BLaER1 (cell line): Measurements from ENCODE around the gene NTRK2.

Experiments
- H3K27ac ChIP-seq: shearing (Covaris generic); formaldehyde crosslinking; 2 replicates; pipeline ENCODE4 v1.8.1; 2022
- H3K27me3 ChIP-seq: shearing (Covaris generic); formaldehyde crosslinking; 2 replicates; pipeline ENCODE4 v1.8.1; 2022
- H3K36me3 ChIP-seq: shearing (Covaris generic); formaldehyde crosslinking; 2 replicates; pipeline ENCODE4 v1.8.1; 2022
- H3K4me1 ChIP-seq: shearing (Covaris generic); formaldehyde crosslinking; 2 replicates; pipeline ENCODE4 v1.8.1; 2022
- H3K4me2 ChIP-seq: shearing (Covaris generic); formaldehyde crosslinking; 2 replicates; pipeline ENCODE4 v1.8.1; 2022
- H3K4me3 ChIP-seq: shearing (Covaris generic); formaldehyde crosslinking; 2 replicates; pipeline ENCODE4 v1.8.1; 2022
- H3K9ac ChIP-seq: shearing (Covaris generic); formaldehyde crosslinking; 2 replicates; pipeline ENCODE4 v1.8.1; 2022
- H3K9me3 ChIP-seq: shearing (Covaris generic); formaldehyde crosslinking; 2 replicates; pipeline ENCODE4 v1.8.1; 2022
- H4K20me1 ChIP-seq: shearing (Covaris generic); formaldehyde crosslinking; 2 replicates; pipeline ENCODE4 v1.8.1; 2022
- Cebpa-rat ChIP-seq: shearing (Covaris generic); IDR thresholded peaks from 2 replicates; pipeline ENCODE4 v1.8.1; 2022

Gene NTRK2

GRCh38 chr9:84850830-84851392 is 181.4 kb downstream of the NTRK2 start:
- no peaks in the 10 kb centered on the region for H3K4me1 ChIP-seq
- no peaks in the 10 kb centered on the region for H3K27me3 ChIP-seq
- no peaks in the 10 kb centered on the region for H4K20me1 ChIP-seq
- peak; percentile 70; the same call in 1 of the 2 replicates for TF ChIP-seq Cebpa-rat
- no peaks in the 10 kb centered on the region for H3K36me3 ChIP-seq
- H3K9me3 ChIP-seq, result no peaks in the 10 kb centered on the region
- no peak overlapping the region for H3K9ac ChIP-seq
- no peak overlapping the region for H3K4me3 ChIP-seq
- no peak overlapping the region for H3K4me2 ChIP-seq
- H3K27ac ChIP-seq, result no peak overlapping the region

GRCh38 chr9:84851935-84852585 is 182.5 kb downstream of the NTRK2 start:
- Histone ChIP-seq H4K20me1 (no peaks in the 10 kb centered on the region), H3K27ac (no peak overlapping the region), H3K36me3 (no peaks in the 10 kb centered on the region), H3K9ac (no peak overlapping the region), H3K4me1 (no peaks in the 10 kb centered on the region), H3K4me3 (no peak overlapping the region), H3K9me3 (no peaks in the 10 kb centered on the region), H3K4me2 (no peak overlapping the region), H3K27me3 (no peaks in the 10 kb centered on the region)
- no peak for TF ChIP-seq Cebpa-rat

- no peak overlapping the region for H3K4me2 ChIP-seq
- no peaks in the 10 kb centered on the region for H3K27me3 ChIP-seq
- no peak for TF ChIP-seq Cebpa-rat
- 0 out of 2 replicates have a peak, but pooled peaks cover 2% of the 10 kb centered on the region for H3K4me1 ChIP-seq
- H3K9ac ChIP-seq, result no peak overlapping the region
- no peaks in the 10 kb centered on the region for H4K20me1 ChIP-seq
- no peak overlapping the region for H3K27ac ChIP-seq
- H3K36me3 ChIP-seq, result no peaks in the 10 kb centered on the region
- H3K9me3 ChIP-seq, result no peaks in the 10 kb centered on the region
- no peak overlapping the region for H3K4me3 ChIP-seq
Measured at GRCh38 chr9:84852617-84853301, 183.2 kb downstream of the NTRK2 start.

- Histone ChIP-seq H3K27ac (no peak overlapping the region), H4K20me1 (no peaks in the 10 kb centered on the region), H3K9ac (no peak overlapping the region), H3K4me3 (no peak overlapping the region), H3K4me2 (no peak overlapping the region), H3K27me3 (no peaks in the 10 kb centered on the region), H3K4me1 (peaks cover 15% of the 10 kb centered on the region), H3K36me3 (no peaks in the 10 kb centered on the region), H3K9me3 (no peaks in the 10 kb centered on the region)
- TF ChIP-seq Cebpa-rat, result no peak
Measured at GRCh38 chr9:84856181-84856632, 186.7 kb downstream of the NTRK2 start.

- H3K27ac ChIP-seq, result no peak overlapping the region
- H3K27me3 ChIP-seq, result no peaks in the 10 kb centered on the region
- H3K9me3 ChIP-seq, result no peaks in the 10 kb centered on the region
- H3K4me3 ChIP-seq, result no peak overlapping the region
- no peak for TF ChIP-seq Cebpa-rat
- no peaks in the 10 kb centered on the region for H3K36me3 ChIP-seq
- H4K20me1 ChIP-seq, result no peaks in the 10 kb centered on the region
- no peak overlapping the region for H3K4me2 ChIP-seq
- H3K9ac ChIP-seq, result no peak overlapping the region
- peaks cover 15% of the 10 kb centered on the region for H3K4me1 ChIP-seq
Measured at GRCh38 chr9:84857211-84857610, 187.7 kb downstream of the NTRK2 start.

- Histone ChIP-seq H4K20me1 (no peaks in the 10 kb centered on the region), H3K4me3 (no peak overlapping the region), H3K9me3 (no peaks in the 10 kb centered on the region), H3K4me1 (peaks cover 15% of the 10 kb centered on the region), H3K4me2 (no peak overlapping the region), H3K27ac (no peak overlapping the region), H3K36me3 (no peaks in the 10 kb centered on the region), H3K27me3 (no peaks in the 10 kb centered on the region), H3K9ac (no peak overlapping the region)
- no peak for TF ChIP-seq Cebpa-rat
Measured at GRCh38 chr9:84858364-84858763, 188.8 kb downstream of the NTRK2 start.

GRCh38 chr9:84860249-84861115 is 191.0 kb downstream of the NTRK2 start:
- H3K27me3 ChIP-seq, result no peaks in the 10 kb centered on the region
- H3K9me3 ChIP-seq, result no peaks in the 10 kb centered on the region
- H3K27ac ChIP-seq, result no peak overlapping the region
- no peak overlapping the region for H3K4me3 ChIP-seq
- no peaks in the 10 kb centered on the region for H3K36me3 ChIP-seq
- peak overlapping the region; percentile 50 for H3K4me2 ChIP-seq
- peaks cover 15% of the 10 kb centered on the region for H3K4me1 ChIP-seq
- H3K9ac ChIP-seq, result no peak overlapping the region
- no peaks in the 10 kb centered on the region for H4K20me1 ChIP-seq
- TF ChIP-seq Cebpa-rat, result no peak

- Histone ChIP-seq H3K4me3 (no peak overlapping the region), H3K9me3 (no peaks in the 10 kb centered on the region), H4K20me1 (no peaks in the 10 kb centered on the region), H3K4me2 (no peak overlapping the region), H3K27me3 (no peaks in the 10 kb centered on the region), H3K27ac (no peak overlapping the region), H3K4me1 (peaks cover 15% of the 10 kb centered on the region), H3K9ac (no peak overlapping the region), H3K36me3 (no peaks in the 10 kb centered on the region)
- TF ChIP-seq Cebpa-rat, result no peak
Measured at GRCh38 chr9:84861455-84861854, 191.9 kb downstream of the NTRK2 start.

GRCh38 chr9:84862308-84862707 is 192.8 kb downstream of the NTRK2 start:
- H3K9me3 ChIP-seq, result no peaks in the 10 kb centered on the region
- H4K20me1 ChIP-seq, result no peaks in the 10 kb centered on the region
- TF ChIP-seq Cebpa-rat, result no peak
- H3K9ac ChIP-seq, result no peak overlapping the region
- no peak overlapping the region for H3K4me2 ChIP-seq
- H3K4me1 ChIP-seq, result peaks cover 15% of the 10 kb centered on the region
- H3K27me3 ChIP-seq, result no peaks in the 10 kb centered on the region
- no peaks in the 10 kb centered on the region for H3K36me3 ChIP-seq
- no peak overlapping the region for H3K27ac ChIP-seq
- H3K4me3 ChIP-seq, result no peak overlapping the region
